GM19438 (cell line): ENCODE results near the gene LILRB5.
"Not testable (repeated sequence)": the region's sequence is repeated elsewhere in the genome, so short reads cannot be mapped to it uniquely, and the experiment has no call there.

Experiments
- ATAC-seq: cut with Tn5 transposase; IDR thresholded peaks from one replicate; pipeline ENCODE4 v1.9.1; 2021; ENCODE audit warnings: low read depth; ENCODE audit not compliant: unreplicated experiment

The LILRB5 gene

GRCh38 chr19:54257116-54257480 is at the start of gene LILRB5:
Gene LILRB5 (minus strand): TSS chr19:54257273. CDS start chr19:54257193, 80 bp downstream.
- ATAC-seq = no peak

- no peak for ATAC-seq
Observed at GRCh38 chr19:54305141-54305540, 48.1 kb upstream of the LILRB5 start.

- no peak for ATAC-seq
Observed at GRCh38 chr19:54302257-54302656, 45.2 kb upstream of the LILRB5 start.

GRCh38 chr19:54299515-54299914 is 42.4 kb upstream of the LILRB5 start:
- ATAC-seq = no peak

GRCh38 chr19:54299126-54299498 is 42.0 kb upstream of the LILRB5 start:
- no peak for ATAC-seq

- no peak for ATAC-seq
Observed at GRCh38 chr19:54298357-54299125, 41.5 kb upstream of the LILRB5 start.

- ATAC-seq = no peak
Observed at GRCh38 chr19:54297759-54298305, 40.8 kb upstream of the LILRB5 start.

- no peak for ATAC-seq
Observed at GRCh38 chr19:54294539-54294938, 37.5 kb upstream of the LILRB5 start.

GRCh38 chr19:54289160-54289559 is 32.1 kb upstream of the LILRB5 start:
- not testable (repeated sequence) for ATAC-seq

GRCh38 chr19:54287456-54287855 is 30.4 kb upstream of the LILRB5 start:
- no peak for ATAC-seq

- ATAC-seq = not testable (repeated sequence)
Observed at GRCh38 chr19:54286283-54286682, 29.2 kb upstream of the LILRB5 start.

- ATAC-seq = not testable (repeated sequence)
Observed at GRCh38 chr19:54285427-54286056, 28.5 kb upstream of the LILRB5 start.

GRCh38 chr19:54282686-54283470 is 25.8 kb upstream of the LILRB5 start:
- ATAC-seq = no peak

- not testable (repeated sequence) for ATAC-seq
Observed at GRCh38 chr19:54281729-54282075, 24.6 kb upstream of the LILRB5 start.

GRCh38 chr19:54281007-54281728 is 24.1 kb upstream of the LILRB5 start, which contains the start of gene LILRB2:
Gene LILRB2 (minus strand): TSS chr19:54281110. CDS start chr19:54280496, 614 bp downstream.
- ATAC-seq = no peak

- not testable (repeated sequence) for ATAC-seq
Observed at GRCh38 chr19:54280441-54280840, 23.4 kb upstream of the LILRB5 start.

- ATAC-seq = not testable (repeated sequence)
Observed at GRCh38 chr19:54280025-54280424, 23.0 kb upstream of the LILRB5 start.

GRCh38 chr19:54279406-54279962 is 22.4 kb upstream of the LILRB5 start:
- ATAC-seq = no peak

- not testable (repeated sequence) for ATAC-seq
Observed at GRCh38 chr19:54278571-54279195, 21.6 kb upstream of the LILRB5 start.

GRCh38 chr19:54278056-54278455 is 21.0 kb upstream of the LILRB5 start:
- not testable (repeated sequence) for ATAC-seq
